HG02642 (cell line): ENCODE results near the gene TTC28.
"Not testable (repeated sequence)": the region's sequence is repeated elsewhere in the genome, so short reads cannot be mapped to it uniquely, and the experiment has no call there.

Source experiments
- ATAC-seq: cut with Tn5 transposase; IDR thresholded peaks from one replicate; pipeline ENCODE4 v1.9.1; 2021; ENCODE audit warnings: mild to moderate bottlenecking; ENCODE audit not compliant: unreplicated experiment, poor library complexity

The TTC28 gene

DNA sequence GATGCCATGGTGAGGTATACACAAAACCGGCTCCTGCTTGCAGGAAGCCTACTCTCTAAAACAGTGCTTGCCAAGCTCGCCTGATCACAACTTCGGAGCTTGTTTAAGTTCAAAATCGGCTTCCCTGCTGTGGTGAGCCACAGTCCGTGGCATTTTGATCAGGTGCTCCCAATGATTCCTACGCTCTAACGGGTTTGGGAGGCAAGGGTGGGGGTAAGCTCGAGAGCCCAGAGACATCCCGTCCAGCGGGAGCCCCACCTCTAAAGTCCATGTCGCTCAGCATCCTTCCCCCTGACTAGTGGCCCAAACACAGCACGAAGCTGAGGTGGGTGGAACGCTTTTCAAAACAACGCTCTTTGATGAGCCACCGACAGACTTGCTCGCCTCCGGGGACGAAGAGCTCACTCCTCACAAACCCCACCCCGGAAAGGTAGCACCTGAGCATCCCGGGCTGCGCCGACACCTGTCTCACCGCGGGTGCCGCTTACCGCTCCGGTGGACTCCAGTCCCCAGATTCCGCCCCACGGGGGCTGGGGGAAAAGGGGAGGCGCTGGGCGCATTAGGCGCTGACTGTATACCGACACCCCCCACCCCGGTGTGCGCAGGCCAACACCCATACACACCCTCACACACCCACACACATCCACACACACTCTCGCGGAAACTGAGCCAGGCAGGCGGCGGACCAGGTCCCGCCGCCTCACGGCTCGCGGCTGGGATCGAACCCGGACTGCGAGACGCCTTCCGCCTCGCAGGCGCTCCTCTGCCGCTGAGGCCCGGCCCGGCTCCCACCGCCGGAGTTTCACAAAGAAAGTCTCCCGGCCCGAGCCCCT, 646 bp downstream of the TTC28 start:
- ATAC-seq, result not testable (repeated sequence)

DNA sequence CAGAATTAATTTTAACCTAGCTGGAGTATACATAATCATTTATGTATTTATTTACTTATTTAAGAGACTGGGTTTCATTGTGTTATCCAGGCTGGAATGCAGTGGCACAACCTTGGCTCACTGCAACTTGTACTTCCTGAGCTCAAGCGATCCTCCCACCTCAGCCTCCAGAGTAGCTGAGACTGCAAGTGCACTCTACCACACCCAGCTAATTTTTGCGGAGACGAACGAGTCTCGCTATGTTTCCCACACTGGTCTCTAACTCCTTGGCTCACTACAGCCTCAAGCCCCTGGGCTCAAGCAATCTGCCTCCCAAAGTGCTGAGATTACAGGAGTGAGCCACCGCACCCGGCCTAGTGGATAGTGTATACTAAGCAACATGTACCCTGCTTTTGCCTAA, 1.5 kb downstream of the TTC28 start:
- not testable (repeated sequence) for ATAC-seq

- peak; percentile 61 for ATAC-seq
These were observed 5.5 kb downstream of the TTC28 start for GRCh38 chr22:28674121-28674563.

DNA sequence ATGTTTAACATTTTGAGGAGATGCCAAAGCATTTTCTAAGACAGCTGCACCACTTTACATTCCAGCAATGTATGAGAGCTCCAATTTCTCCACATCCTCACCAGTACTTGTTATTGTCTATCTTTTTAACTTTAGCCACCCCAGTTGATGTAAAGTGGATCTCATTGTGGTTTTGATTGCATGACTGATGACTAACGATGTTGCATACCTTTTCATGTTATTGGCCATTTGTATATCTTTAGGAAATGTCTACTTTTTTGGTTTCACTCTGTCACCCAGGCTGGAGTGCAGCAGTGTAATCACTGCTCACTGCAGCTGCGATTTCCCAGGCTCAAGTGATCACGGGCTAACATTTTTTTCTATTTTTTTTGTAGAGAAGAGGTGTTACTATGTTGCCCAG, 8.9 kb downstream of the TTC28 start:
- ATAC-seq, result no peak

- ATAC-seq, result no peak
These were observed 9.5 kb downstream of the TTC28 start for GRCh38 chr22:28670161-28670560.

- ATAC-seq, result no peak
These were observed 10.3 kb downstream of the TTC28 start for GRCh38 chr22:28669387-28669786.

- ATAC-seq, result not testable (repeated sequence)
These were observed 16.1 kb downstream of the TTC28 start for GRCh38 chr22:28663569-28663942.

GRCh38 chr22:28658448-28658847, 21.2 kb downstream of the TTC28 start:
- ATAC-seq, result no peak

GRCh38 chr22:28656181-28656580, 23.5 kb downstream of the TTC28 start:
- no peak for ATAC-seq

GRCh38 chr22:28650463-28650862, 29.2 kb downstream of the TTC28 start:
- no peak for ATAC-seq

DNA sequence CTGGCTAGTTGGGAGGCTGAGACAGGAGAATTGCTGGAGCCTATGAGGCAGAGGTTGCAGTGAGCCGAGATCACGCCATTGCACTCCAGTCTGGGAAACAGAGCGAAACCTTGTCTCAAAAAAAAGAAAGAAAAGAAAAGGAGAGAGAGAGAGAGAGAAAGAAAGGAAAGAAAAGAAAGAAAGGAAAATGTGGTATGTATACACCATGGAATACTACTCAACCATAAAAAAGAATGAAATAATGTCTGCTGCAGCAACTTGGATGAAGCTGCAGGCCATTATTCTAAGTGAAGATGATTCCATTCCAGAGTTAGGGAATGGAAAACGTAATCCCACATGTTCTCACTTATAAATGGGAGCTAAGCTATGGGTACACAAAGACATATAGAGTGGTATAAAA, 30.8 kb downstream of the TTC28 start:
- ATAC-seq, result no peak

DNA sequence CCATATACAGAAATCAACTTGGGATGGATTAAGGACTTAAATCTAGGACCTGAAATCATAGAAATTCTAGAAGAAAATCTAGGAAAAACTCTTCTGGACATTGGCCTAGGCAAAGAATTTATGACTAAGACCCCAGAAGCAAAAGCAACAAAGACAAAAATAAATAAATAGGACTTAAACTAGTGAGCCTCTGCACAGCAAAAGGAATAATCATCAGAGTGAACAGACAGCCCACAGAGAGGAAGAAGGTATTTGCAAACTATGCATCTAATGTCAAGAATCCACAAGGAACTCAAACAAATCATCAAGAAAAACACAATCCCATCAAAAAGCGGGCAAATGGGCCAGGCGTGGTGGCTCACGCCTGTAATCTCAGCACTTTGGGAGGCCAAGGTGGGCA, 32.4 kb downstream of the TTC28 start:
- ATAC-seq, result no peak

GRCh38 chr22:28639321-28639720, 40.3 kb downstream of the TTC28 start:
- no peak for ATAC-seq

DNA sequence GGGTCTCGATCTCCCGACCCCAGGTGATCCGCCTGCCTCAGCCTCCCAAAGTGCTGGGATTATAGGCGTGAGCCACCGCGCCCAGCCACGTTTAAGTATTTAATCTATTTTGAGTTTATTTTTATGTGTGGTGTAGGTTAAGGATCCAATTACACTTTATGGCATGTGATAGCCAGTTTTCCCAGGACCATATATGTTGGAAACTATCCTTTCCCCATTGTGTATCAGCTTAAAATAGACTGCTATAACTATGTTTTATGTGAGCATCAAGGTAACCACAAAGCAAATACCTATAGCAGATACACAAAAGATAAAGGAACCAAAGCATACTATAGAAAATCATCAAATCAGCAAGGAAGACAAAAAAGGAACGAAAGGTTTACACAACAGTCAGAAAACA, 42.4 kb downstream of the TTC28 start:
- no peak for ATAC-seq

GRCh38 chr22:28630177-28630574, 49.5 kb downstream of the TTC28 start:
- ATAC-seq, result no peak

GRCh38 chr22:28629420-28630176, 50.0 kb downstream of the TTC28 start:
- ATAC-seq, result no peak

- ATAC-seq, result no peak
These were observed 50.9 kb downstream of the TTC28 start for GRCh38 chr22:28628766-28629165.

DNA sequence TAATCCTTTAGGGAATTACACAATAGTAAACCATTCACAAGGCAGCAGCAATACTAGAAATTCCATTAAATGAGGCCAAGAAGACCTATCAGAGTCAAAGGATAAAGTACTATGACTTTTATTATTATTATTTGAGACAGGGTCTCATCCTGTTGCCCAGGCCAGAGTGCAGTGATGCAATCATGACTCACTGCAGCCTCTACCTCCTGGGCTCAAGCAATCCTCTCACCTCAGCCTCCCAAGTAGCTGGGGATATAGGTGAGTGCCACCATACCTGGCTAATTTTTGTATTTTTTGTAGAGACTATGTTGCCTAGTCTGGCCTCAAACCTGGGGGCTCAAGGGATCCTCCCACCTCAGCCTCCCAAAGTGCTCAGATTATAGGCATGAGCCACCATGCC, 51.8 kb downstream of the TTC28 start:
- no peak for ATAC-seq

- ATAC-seq, result no peak
These were observed 59.3 kb downstream of the TTC28 start for GRCh38 chr22:28620244-28620922.

DNA sequence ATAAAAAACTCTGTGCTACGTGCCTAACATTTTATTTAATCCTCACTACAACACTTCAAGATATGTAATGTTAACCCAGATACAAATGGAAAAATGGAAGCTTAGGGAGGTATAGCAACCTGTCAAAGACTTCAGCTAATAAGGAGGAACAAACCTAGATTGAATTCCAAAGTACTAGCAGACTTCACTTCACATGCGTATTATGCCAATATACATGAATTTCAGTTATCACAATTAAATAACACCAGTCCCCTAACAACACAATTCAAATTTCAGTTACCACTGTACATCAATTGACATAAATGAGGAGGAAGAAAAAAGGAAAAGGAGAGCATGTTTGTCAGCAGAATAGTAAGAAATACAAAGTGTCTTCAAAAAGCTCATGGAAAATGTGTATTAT, 60.4 kb downstream of the TTC28 start:
- ATAC-seq, result no peak

DNA sequence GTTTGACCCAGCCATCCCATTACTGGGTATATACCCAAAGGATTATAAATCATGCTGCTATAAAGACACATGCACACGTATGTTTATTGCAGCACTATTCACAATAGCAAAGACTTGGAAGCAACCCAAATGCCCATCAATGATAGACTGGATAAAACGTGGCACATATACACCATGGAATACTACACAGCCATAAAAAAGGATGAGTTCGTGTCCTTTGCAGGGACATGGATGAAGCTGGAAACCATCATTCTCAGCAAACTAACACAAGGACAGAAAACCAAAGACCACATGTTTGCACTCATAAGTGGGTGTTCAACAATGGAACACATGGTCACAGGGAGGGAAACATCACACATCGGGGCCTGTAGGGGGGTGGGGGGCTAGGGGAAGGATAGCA, 64.2 kb downstream of the TTC28 start:
- ATAC-seq, result not testable (repeated sequence)
